ENCODE results near the gene KCNJ11.

GRCh38 chr11:17410606-17411379, 22.3 kb upstream of the KCNJ11 start:
- TF ChIP-seq EZH2 (IDR thresholded peaks at IDR 0.05; ENCODE audit: borderline replicate concordance, low read depth, low read length, severe bottlenecking) (no peak), POLR2AphosphoS5 (IDR thresholded peaks at IDR 0.05; ENCODE audit: insufficient read depth, low read depth, low read length) (no peak), MAX (IDR thresholded peaks at IDR 0.05; ENCODE audit: insufficient read depth, insufficient read length) (no peak), CTCF (IDR thresholded peaks at IDR 0.05; ENCODE audit: extremely low read depth in 1 of 2, insufficient read depth in 1 of 2, low read depth in 1 of 2, low read length in 2 of 2) (no peak), POLR2A (IDR thresholded peaks at IDR 0.05; ENCODE audit: low read depth, low read length) (no peak), GATA2 (IDR thresholded peaks at IDR 0.05; ENCODE audit: insufficient read depth, insufficient read length, low read depth, low read length) (no peak), MYC (IDR thresholded peaks at IDR 0.05; ENCODE audit: low read depth, low read length) (no peak), FOS (IDR thresholded peaks at IDR 0.05; ENCODE audit: borderline replicate concordance, insufficient read depth, low read length) (no peak), JUN (IDR thresholded peaks at IDR 0.05; ENCODE audit: borderline replicate concordance, insufficient read depth, insufficient read length, low read depth) (no peak)

Measured in endothelial cell of umbilical vein (primary cell).